ENCODE results near the gene ATG9B. TPM values are rescaled to one million over a fixed set of nuclear protein-coding genes. Genes with fewer than 3 reads are reported as not detected.

ATG9B gene
- total and polyA plus RNA-seq, 2 donors (not counting 1 experiment from before 2014, with no cell fraction given) = under 0.01 to 0.03 TPM

DNA sequence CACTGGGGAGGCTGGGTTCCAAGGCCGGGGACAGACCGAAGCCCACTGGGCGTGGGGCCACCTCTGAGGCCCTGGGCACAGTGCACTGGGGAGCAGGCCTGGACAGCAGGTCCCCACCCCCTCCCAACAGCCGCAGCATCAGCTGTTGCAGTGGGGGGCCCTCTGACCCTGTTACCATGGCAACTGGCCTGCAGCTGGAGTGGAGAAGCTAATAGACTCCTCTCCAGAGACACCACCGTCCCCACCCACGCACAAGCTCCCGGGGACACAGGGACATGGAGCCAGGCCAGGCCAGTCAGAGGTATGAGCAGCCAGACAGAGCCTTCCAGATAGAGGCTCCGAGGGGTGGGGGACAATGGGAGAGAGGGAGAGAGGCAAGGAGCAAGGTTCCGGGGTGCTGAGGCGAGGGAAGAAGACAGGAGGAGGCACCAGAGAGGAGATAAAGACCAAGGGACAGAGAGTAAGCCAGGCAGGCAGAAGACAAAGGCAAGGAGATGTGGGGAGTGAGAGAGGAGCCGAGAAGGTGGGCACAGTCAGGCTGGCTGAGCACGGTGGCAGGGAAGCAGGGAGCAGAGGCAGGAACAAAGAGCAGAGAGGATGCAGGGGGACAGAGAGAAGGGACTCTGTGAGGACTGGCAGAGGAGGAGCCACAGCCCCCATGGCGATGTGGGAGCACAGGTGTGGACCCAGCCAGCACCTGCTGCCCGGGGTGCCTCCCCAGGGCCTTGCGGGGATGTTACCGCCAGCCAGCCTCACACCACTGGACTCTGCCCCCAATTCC, 52.9 kb downstream of the ATG9B start:
- H3K4me1 ChIP-seq (ENCODE audit: control insufficient read depth, extremely low read depth, insufficient read depth, low read length) = no peaks in the 10 kb centered on the region
- no peak overlapping the region for H3K4me2 ChIP-seq (ENCODE audit: extremely low read depth, insufficient read depth, low read length)
- H3K79me2 ChIP-seq (ENCODE audit: control insufficient read depth, insufficient read depth, low read length) = no peaks in the 10 kb centered on the region
- no peak overlapping the region for H3K4me3 ChIP-seq (replicated peaks in 1 of 4; ENCODE audit: control extremely low read depth in 1 of 4, insufficient read depth in 1 of 4, low read depth in 3 of 4, low read length in 4 of 4)
- H3K27ac ChIP-seq (ENCODE audit: insufficient read depth, low read length) = no peak overlapping the region
- peaks cover 57% of the 10 kb centered on the region for H3K27me3 ChIP-seq (ENCODE audit: control insufficient read depth, insufficient read depth, low read length)
- H3K9ac ChIP-seq (ENCODE audit: insufficient read depth, low read length) = no peak overlapping the region
- H4K20me1 ChIP-seq (ENCODE audit: control insufficient read depth, extremely low read depth, insufficient read depth, low read length) = no peaks in the 10 kb centered on the region
- TF ChIP-seq EZH2 (IDR thresholded peaks at IDR 0.05; ENCODE audit: low read length, missing control alignments) = no peak
- TF ChIP-seq, protein P1, sequence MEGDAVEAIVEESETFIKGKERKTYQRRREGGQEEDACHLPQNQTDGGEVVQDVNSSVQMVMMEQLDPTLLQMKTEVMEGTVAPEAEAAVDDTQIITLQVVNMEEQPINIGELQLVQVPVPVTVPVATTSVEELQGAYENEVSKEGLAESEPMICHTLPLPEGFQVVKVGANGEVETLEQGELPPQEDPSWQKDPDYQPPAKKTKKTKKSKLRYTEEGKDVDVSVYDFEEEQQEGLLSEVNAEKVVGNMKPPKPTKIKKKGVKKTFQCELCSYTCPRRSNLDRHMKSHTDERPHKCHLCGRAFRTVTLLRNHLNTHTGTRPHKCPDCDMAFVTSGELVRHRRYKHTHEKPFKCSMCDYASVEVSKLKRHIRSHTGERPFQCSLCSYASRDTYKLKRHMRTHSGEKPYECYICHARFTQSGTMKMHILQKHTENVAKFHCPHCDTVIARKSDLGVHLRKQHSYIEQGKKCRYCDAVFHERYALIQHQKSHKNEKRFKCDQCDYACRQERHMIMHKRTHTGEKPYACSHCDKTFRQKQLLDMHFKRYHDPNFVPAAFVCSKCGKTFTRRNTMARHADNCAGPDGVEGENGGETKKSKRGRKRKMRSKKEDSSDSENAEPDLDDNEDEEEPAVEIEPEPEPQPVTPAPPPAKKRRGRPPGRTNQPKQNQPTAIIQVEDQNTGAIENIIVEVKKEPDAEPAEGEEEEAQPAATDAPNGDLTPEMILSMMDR (conservative IDR thresholded peaks at IDR 0.05 in 1 of 2, IDR thresholded peaks at IDR 0.05 in 1 of 2; ENCODE audit: low read depth in 1 of 2, low read length in 2 of 2) = no peak
- no peak for DNase-seq (ENCODE audit: low read depth in 2 of 2)
- H2AFZ ChIP-seq (ENCODE audit: low read length) = no peak overlapping the region
- H3K36me3 ChIP-seq (ENCODE audit: control insufficient read depth, insufficient read depth, low read length) = no peaks in the 10 kb centered on the region
- no peaks in the 10 kb centered on the region for H3K9me3 ChIP-seq (ENCODE audit: control insufficient read depth, insufficient read depth, low read depth, low read length)

DNA sequence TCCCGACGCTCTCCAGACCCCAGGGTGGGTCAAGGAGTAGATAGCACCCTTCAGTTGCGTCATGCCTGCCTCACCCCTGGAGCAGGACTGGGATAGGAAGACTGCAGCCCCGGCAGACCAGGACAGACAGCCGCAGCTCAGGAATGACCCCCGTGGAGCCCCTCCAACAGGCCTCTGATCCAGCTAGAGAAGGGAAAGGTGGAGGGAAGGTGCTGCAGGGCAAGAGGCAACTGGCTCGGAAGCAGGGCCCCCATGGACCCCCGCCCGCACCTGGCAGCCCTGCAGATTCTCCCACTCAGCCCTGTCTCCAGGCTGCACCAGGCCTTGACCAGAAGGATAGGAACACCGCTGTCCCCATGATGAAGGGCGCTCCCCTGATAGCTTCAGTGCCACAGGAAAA, 53.9 kb downstream of the ATG9B start:
- no peaks in the 10 kb centered on the region for H3K36me3 ChIP-seq (ENCODE audit: control insufficient read depth, insufficient read depth, low read length)
- H3K27me3 ChIP-seq (ENCODE audit: control insufficient read depth, insufficient read depth, low read length) = peaks cover 48% of the 10 kb centered on the region
- H3K4me3 ChIP-seq (replicated peaks in 1 of 4; ENCODE audit: control extremely low read depth in 1 of 4, insufficient read depth in 1 of 4, low read depth in 3 of 4, low read length in 4 of 4) = no peak overlapping the region
- H3K9ac ChIP-seq (ENCODE audit: insufficient read depth, low read length) = no peak overlapping the region
- H4K20me1 ChIP-seq (ENCODE audit: control insufficient read depth, extremely low read depth, insufficient read depth, low read length) = no peaks in the 10 kb centered on the region
- H2AFZ ChIP-seq (ENCODE audit: low read length) = no peak overlapping the region
- H3K4me1 ChIP-seq (ENCODE audit: control insufficient read depth, extremely low read depth, insufficient read depth, low read length) = no peaks in the 10 kb centered on the region
- H3K9me3 ChIP-seq (ENCODE audit: control insufficient read depth, insufficient read depth, low read depth, low read length) = no peaks in the 10 kb centered on the region
- no peak for TF ChIP-seq EZH2 (IDR thresholded peaks at IDR 0.05; ENCODE audit: low read length, missing control alignments)
- TF ChIP-seq, protein P1 (conservative IDR thresholded peaks at IDR 0.05 in 1 of 2, IDR thresholded peaks at IDR 0.05 in 1 of 2; ENCODE audit: low read depth in 1 of 2, low read length in 2 of 2) = no peak
- H3K79me2 ChIP-seq (ENCODE audit: control insufficient read depth, insufficient read depth, low read length) = no peaks in the 10 kb centered on the region
- H3K27ac ChIP-seq (ENCODE audit: insufficient read depth, low read length) = no peak overlapping the region
- DNase-seq (ENCODE audit: low read depth in 2 of 2) = no peak
- no peak overlapping the region for H3K4me2 ChIP-seq (ENCODE audit: extremely low read depth, insufficient read depth, low read length)

DNA sequence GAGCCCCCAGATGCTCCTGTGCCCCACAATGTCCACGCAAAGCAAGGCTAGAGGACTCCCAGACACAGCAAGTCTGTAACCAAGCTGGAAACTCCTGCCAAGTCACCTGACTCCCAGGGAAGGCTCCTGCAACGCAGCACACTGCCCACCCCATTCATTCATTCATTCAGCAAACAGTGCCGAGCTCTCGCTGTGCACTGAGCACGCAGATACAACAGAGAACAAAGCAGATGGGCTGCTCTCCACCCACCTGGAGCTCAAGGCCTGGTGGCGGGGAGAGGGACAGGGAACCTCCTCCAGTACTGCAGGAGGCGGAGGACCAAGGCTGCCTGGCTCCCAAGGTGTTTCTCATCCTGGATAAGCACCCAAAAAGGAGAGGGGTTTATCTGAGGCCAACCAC, 54.8 kb downstream of the ATG9B start:
- H4K20me1 ChIP-seq (ENCODE audit: control insufficient read depth, extremely low read depth, insufficient read depth, low read length) = no peaks in the 10 kb centered on the region
- H3K27me3 ChIP-seq (ENCODE audit: control insufficient read depth, insufficient read depth, low read length) = peaks cover 44% of the 10 kb centered on the region
- no peak overlapping the region for H3K9ac ChIP-seq (ENCODE audit: insufficient read depth, low read length)
- no peak overlapping the region for H3K4me3 ChIP-seq (replicated peaks in 1 of 4; ENCODE audit: control extremely low read depth in 1 of 4, insufficient read depth in 1 of 4, low read depth in 3 of 4, low read length in 4 of 4)
- DNase-seq (ENCODE audit: low read depth in 2 of 2) = no peak
- no peak for TF ChIP-seq EZH2 (IDR thresholded peaks at IDR 0.05; ENCODE audit: low read length, missing control alignments)
- TF ChIP-seq, protein P1 (conservative IDR thresholded peaks at IDR 0.05 in 1 of 2, IDR thresholded peaks at IDR 0.05 in 1 of 2; ENCODE audit: low read depth in 1 of 2, low read length in 2 of 2) = no peak
- H2AFZ ChIP-seq (ENCODE audit: low read length) = no peak overlapping the region
- H3K4me2 ChIP-seq (ENCODE audit: extremely low read depth, insufficient read depth, low read length) = no peak overlapping the region
- no peaks in the 10 kb centered on the region for H3K4me1 ChIP-seq (ENCODE audit: control insufficient read depth, extremely low read depth, insufficient read depth, low read length)
- H3K36me3 ChIP-seq (ENCODE audit: control insufficient read depth, insufficient read depth, low read length) = no peaks in the 10 kb centered on the region
- no peaks in the 10 kb centered on the region for H3K79me2 ChIP-seq (ENCODE audit: control insufficient read depth, insufficient read depth, low read length)
- H3K27ac ChIP-seq (ENCODE audit: insufficient read depth, low read length) = no peak overlapping the region
- H3K9me3 ChIP-seq (ENCODE audit: control insufficient read depth, insufficient read depth, low read depth, low read length) = no peaks in the 10 kb centered on the region

Measured in fibroblast of lung (primary cell).